Measurements from ENCODE around the gene POU2F3. TPM values are rescaled to one million over a fixed set of nuclear protein-coding genes. Genes with fewer than 3 reads are reported as not detected.
A peak's percentile ranks its signal among the peaks of the same experiment; 100 is the strongest.

POU2F3 gene
- total RNA-seq, 1 experiment from 2014 or later, result 0.62 TPM

DNA sequence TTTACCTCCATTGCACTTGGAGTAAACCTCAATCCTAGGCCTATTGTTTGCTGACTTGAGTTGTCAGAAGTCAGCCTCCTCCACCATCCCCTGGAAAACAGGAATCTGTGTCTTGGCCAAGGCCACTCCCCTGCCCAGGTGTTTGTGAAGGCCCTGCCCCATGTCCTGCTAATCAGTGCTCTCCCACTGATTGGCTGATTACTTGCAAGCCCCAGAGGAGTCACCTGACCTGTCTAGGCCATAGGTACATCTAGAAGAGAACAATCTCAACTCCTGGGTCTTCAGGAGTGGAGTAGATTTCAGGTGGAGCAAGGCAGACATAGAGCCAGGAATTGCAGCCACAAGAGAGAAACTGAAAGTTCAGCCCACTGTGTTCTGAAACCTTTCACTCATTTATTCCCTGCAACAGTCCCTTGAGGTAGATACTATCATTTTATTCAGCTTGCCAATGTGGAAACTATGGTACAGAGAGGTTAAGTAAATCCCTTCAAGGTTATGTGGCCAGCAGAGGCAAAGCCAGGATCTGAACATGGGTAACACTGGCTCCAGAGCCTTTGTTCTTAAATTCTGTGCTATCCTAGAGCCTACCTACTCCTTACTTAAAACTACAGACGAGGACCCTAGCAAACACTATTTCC lies 18.7 kb upstream of the POU2F3 start:
- H3K9me2 ChIP-seq (replicated peaks; ENCODE audit: low read length), result no peaks in the 10 kb centered on the region
- H3K9me3 ChIP-seq (ENCODE audit: low read length), result no peaks in the 10 kb centered on the region
- H3K4me2 ChIP-seq (ENCODE audit: low read length), result no peak overlapping the region
- no peak overlapping the region for H3K9ac ChIP-seq (ENCODE audit: low read length)
- intact Hi-C loops (cut with micrococcal nuclease), result no loop called here
- DNase-seq (peak; percentile 36), ATAC-seq (peak; percentile 29)
- no peaks in the 10 kb centered on the region for H3F3A ChIP-seq (ENCODE audit: low read length, unreplicated experiment)
- peaks cover 7% of the 10 kb centered on the region; the same call in 1 of the 2 replicates for H3K4me1 ChIP-seq (ENCODE audit: insufficient read depth, low read length)
- no peak overlapping the region for H2AFZ ChIP-seq (ENCODE audit: low read length)
- no peaks in the 10 kb centered on the region for H3K27me3 ChIP-seq (ENCODE audit: low read length)
- H3K4me3 ChIP-seq (ENCODE audit: low read length), result no peak overlapping the region
- TF ChIP-seq, protein P1, sequence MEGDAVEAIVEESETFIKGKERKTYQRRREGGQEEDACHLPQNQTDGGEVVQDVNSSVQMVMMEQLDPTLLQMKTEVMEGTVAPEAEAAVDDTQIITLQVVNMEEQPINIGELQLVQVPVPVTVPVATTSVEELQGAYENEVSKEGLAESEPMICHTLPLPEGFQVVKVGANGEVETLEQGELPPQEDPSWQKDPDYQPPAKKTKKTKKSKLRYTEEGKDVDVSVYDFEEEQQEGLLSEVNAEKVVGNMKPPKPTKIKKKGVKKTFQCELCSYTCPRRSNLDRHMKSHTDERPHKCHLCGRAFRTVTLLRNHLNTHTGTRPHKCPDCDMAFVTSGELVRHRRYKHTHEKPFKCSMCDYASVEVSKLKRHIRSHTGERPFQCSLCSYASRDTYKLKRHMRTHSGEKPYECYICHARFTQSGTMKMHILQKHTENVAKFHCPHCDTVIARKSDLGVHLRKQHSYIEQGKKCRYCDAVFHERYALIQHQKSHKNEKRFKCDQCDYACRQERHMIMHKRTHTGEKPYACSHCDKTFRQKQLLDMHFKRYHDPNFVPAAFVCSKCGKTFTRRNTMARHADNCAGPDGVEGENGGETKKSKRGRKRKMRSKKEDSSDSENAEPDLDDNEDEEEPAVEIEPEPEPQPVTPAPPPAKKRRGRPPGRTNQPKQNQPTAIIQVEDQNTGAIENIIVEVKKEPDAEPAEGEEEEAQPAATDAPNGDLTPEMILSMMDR (conservative IDR thresholded peaks at IDR 0.05; ENCODE audit: low read depth, low read length), result no peak
- TF ChIP-seq EZH2phosphoT487 (IDR thresholded peaks at IDR 0.05; ENCODE audit: borderline replicate concordance, low read length), result no peak
- no peak for TF ChIP-seq EZH2 (IDR thresholded peaks at IDR 0.05; ENCODE audit: low read length, unreplicated experiment)
- H3K27ac ChIP-seq (ENCODE audit: low read length), result no peak overlapping the region
- ChIA-PET POLR2A (ENCODE audit: unreplicated experiment) (no interaction called here), CTCF (no interaction called here)
- BruUV-seq (replicated peaks), result no TSS peak
- peaks cover 7% of the 10 kb centered on the region for H3K79me2 ChIP-seq (ENCODE audit: low read length)
- H3K36me3 ChIP-seq (ENCODE audit: low read depth, low read length), result no peaks in the 10 kb centered on the region
- H4K20me1 ChIP-seq (ENCODE audit: low read length), result no peaks in the 10 kb centered on the region

DNA sequence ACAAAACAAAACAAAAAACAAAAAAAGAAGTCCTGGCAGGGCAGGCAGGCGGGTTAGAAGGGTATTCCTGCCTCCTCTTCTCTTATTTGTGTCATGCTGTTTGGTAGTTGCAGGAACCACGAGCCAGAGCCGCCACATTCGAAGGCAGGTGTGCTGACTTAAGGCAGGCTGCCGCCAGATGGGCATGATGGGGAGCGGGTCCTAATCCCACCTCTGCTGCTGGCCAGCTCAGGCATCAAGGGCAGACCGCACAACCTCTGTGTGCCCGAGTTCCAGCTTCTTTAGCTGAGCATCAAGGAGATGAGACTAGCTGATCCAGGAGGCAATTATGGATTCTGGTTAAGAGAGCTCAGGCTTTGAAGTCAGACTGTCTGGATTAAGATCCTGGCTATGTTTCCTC lies 17.0 kb upstream of the POU2F3 start:
- TF ChIP-seq EZH2 (IDR thresholded peaks at IDR 0.05; ENCODE audit: low read length, unreplicated experiment), result no peak
- no peak overlapping the region for H3K9ac ChIP-seq (ENCODE audit: low read length)
- intact Hi-C loops (cut with micrococcal nuclease), result no loop called here
- H3K4me1 ChIP-seq (ENCODE audit: insufficient read depth, low read length), result peaks cover 7% of the 10 kb centered on the region; the same call in 1 of the 2 replicates
- no peaks in the 10 kb centered on the region for H3K79me2 ChIP-seq (ENCODE audit: low read length)
- CTCF ChIA-PET, result interaction anchor here (0.7 kb wide), 1 partner anchor 60 kb away, joined by 4 read pairs; no protein-coding TSS in a partner anchor
- H2AFZ ChIP-seq (ENCODE audit: low read length), result no peak overlapping the region
- no peaks in the 10 kb centered on the region for H3K9me3 ChIP-seq (ENCODE audit: low read length)
- H4K20me1 ChIP-seq (ENCODE audit: low read length), result no peaks in the 10 kb centered on the region
- no peak overlapping the region for H3K4me2 ChIP-seq (ENCODE audit: low read length)
- POLR2A ChIA-PET (ENCODE audit: unreplicated experiment), result no interaction called here
- no peaks in the 10 kb centered on the region for H3K9me2 ChIP-seq (replicated peaks; ENCODE audit: low read length)
- ATAC-seq (no peak), DNase-seq (no peak)
- no peaks in the 10 kb centered on the region for H3K27me3 ChIP-seq (ENCODE audit: low read length)
- H3K4me3 ChIP-seq (ENCODE audit: low read length), result no peak overlapping the region
- no peaks in the 10 kb centered on the region for H3K36me3 ChIP-seq (ENCODE audit: low read depth, low read length)
- no TSS peak for BruUV-seq (replicated peaks)
- H3K27ac ChIP-seq (ENCODE audit: low read length), result no peak overlapping the region
- no peaks in the 10 kb centered on the region for H3F3A ChIP-seq (ENCODE audit: low read length, unreplicated experiment)

DNA sequence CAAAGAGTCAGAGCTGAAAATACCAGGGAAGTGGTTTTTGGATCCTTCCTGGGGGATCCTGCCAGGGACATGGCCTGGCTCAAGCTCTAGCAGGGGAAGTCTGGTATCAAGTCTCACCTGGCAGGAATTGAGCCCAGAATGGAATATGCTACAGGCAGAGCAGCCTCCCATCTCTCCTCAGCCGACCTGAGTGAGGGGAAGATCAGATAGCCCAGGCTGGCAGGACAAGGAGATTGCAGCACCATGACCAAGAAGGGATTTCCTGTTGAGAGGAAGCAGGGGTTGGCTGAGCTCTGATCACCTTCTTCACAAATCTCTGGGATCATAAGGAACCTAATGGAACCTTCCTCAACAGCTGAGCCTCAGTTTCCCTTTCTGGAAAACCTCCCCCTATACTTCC lies 16.1 kb upstream of the POU2F3 start:
- ChIA-PET POLR2A (ENCODE audit: unreplicated experiment) (no interaction called here), CTCF (interaction anchor here (0.7 kb wide), 1 partner anchor 512 kb away, joined by 3 read pairs; no protein-coding TSS in a partner anchor)
- DNase-seq (no peak), ATAC-seq (no peak)
- no peaks in the 10 kb centered on the region for H3F3A ChIP-seq (ENCODE audit: low read length, unreplicated experiment)
- H3K4me2 ChIP-seq (ENCODE audit: low read length), result no peak overlapping the region
- BruUV-seq (replicated peaks), result no TSS peak
- no peak overlapping the region for H3K9ac ChIP-seq (ENCODE audit: low read length)
- no peak overlapping the region for H3K4me3 ChIP-seq (ENCODE audit: low read length)
- H3K79me2 ChIP-seq (ENCODE audit: low read length), result no peaks in the 10 kb centered on the region
- no peaks in the 10 kb centered on the region for H4K20me1 ChIP-seq (ENCODE audit: low read length)
- no peak overlapping the region for H3K27ac ChIP-seq (ENCODE audit: low read length)
- no peaks in the 10 kb centered on the region for H3K36me3 ChIP-seq (ENCODE audit: low read depth, low read length)
- no peaks in the 10 kb centered on the region for H3K27me3 ChIP-seq (ENCODE audit: low read length)
- peaks cover 7% of the 10 kb centered on the region; the same call in 1 of the 2 replicates for H3K4me1 ChIP-seq (ENCODE audit: insufficient read depth, low read length)
- H3K9me2 ChIP-seq (replicated peaks; ENCODE audit: low read length), result no peaks in the 10 kb centered on the region
- TF ChIP-seq EZH2phosphoT487 (IDR thresholded peaks at IDR 0.05; ENCODE audit: borderline replicate concordance, low read length), result no peak
- TF ChIP-seq, protein P1 (conservative IDR thresholded peaks at IDR 0.05; ENCODE audit: low read depth, low read length), result no peak
- TF ChIP-seq EZH2 (IDR thresholded peaks at IDR 0.05; ENCODE audit: low read length, unreplicated experiment), result no peak
- H3K9me3 ChIP-seq (ENCODE audit: low read length), result no peaks in the 10 kb centered on the region
- no peak overlapping the region for H2AFZ ChIP-seq (ENCODE audit: low read length)
- intact Hi-C loops (cut with micrococcal nuclease), result no loop called here
